Endothelial cell (in vitro differentiated cells): Measurements from ENCODE around the gene REXO4. TPM values are rescaled to one million over a fixed set of nuclear protein-coding genes. Genes with fewer than 3 reads are reported as not detected.

Source experiments
- DNase-seq: peaks from one replicate; pipeline ENCODE4 v3.0.0; 2021; ENCODE audit warnings: low spot score
- H3K27ac Mint-ChIP-seq: one replicate; pipeline ENCODE4 v1.8.0; 2021; ENCODE audit warnings: mixed read lengths, inconsistent platforms; ENCODE audit not compliant: unreplicated experiment
- H3K27me3 Mint-ChIP-seq: one replicate; pipeline ENCODE4 v1.8.0; 2021; ENCODE audit warnings: mild to moderate bottlenecking, moderate library complexity, mixed read lengths, inconsistent platforms; ENCODE audit not compliant: unreplicated experiment
- H3K36me3 Mint-ChIP-seq: one replicate; pipeline ENCODE4 v1.8.0; 2021; ENCODE audit warnings: mild to moderate bottlenecking, low read depth, mixed read lengths, inconsistent platforms; ENCODE audit not compliant: unreplicated experiment
- H3K4me1 Mint-ChIP-seq: one replicate; pipeline ENCODE4 v1.8.0; 2021; ENCODE audit warnings: mild to moderate bottlenecking, mixed read lengths, inconsistent platforms; ENCODE audit not compliant: unreplicated experiment
- H3K4me3 Mint-ChIP-seq: one replicate; pipeline ENCODE4 v1.8.0; 2021; ENCODE audit warnings: mild to moderate bottlenecking, mixed read lengths, inconsistent platforms; ENCODE audit not compliant: unreplicated experiment
- H3K9me3 Mint-ChIP-seq: one replicate; pipeline ENCODE4 v1.8.0; 2021; ENCODE audit warnings: mixed read lengths, inconsistent platforms; ENCODE audit not compliant: unreplicated experiment
- CTCF ChIP-seq: fragments of 200-600 bp; sonication (generic); IDR thresholded peaks from one replicate; pipeline ENCODE4 v1.5.0; 2021; ENCODE audit warnings: antibody characterized with exemption; ENCODE audit not compliant: unreplicated experiment
- total RNA-seq: library from RNA; stranded (reverse); fragmentation: NEBNext Ultra II Directional; extraction: Animal tissue kit (Norgen Biotek cat#: 25700); gene quantifications from one replicate; pipeline ENCODE4 v1.2.1, GENCODE V29; 2021; ENCODE audit not compliant: unreplicated experiment

Gene REXO4
- total RNA-seq, 1 donor from 2014 or later, result 30.9 TPM

GRCh38 chr9:133427658-133428348, 10.0 kb upstream of the REXO4 start:
- Mint-ChIP-seq H3K36me3 (peaks cover 3% of the 10 kb centered on the region), H3K9me3 (no peaks in the 10 kb centered on the region), H3K4me1 (peaks cover 2% of the 10 kb centered on the region), H3K27ac (no peak overlapping the region), H3K27me3 (peaks cover 4% of the 10 kb centered on the region), H3K4me3 (peak overlapping the region; percentile 80)
- no peak for DNase-seq
- TF ChIP-seq CTCF, result no peak

DNA sequence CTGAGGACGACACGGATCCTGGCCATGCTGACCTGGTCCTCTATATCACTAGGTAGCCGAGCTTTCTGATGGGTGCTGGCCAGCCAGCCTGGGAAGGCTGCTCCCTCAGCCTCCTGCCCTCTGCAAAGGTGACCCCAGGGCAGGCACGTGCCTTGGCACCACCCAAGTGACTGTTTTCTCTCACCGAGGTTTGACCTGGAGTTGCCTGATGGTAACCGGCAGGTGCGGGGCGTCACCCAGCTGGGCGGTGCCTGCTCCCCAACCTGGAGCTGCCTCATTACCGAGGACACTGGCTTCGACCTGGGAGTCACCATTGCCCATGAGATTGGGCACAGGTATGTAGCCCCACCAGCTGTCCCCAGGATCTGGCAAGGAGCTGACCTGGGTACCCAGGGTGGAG, 8.2 kb upstream of the REXO4 start:
- TF ChIP-seq CTCF, result no peak
- DNase-seq, result no peak
- peaks cover 5% of the 10 kb centered on the region for H3K27me3 Mint-ChIP-seq
- H3K4me1 Mint-ChIP-seq, result peaks cover 5% of the 10 kb centered on the region
- H3K4me3 Mint-ChIP-seq, result no peak overlapping the region
- no peak overlapping the region for H3K27ac Mint-ChIP-seq
- no peaks in the 10 kb centered on the region for H3K9me3 Mint-ChIP-seq
- H3K36me3 Mint-ChIP-seq, result no peaks in the 10 kb centered on the region

DNA sequence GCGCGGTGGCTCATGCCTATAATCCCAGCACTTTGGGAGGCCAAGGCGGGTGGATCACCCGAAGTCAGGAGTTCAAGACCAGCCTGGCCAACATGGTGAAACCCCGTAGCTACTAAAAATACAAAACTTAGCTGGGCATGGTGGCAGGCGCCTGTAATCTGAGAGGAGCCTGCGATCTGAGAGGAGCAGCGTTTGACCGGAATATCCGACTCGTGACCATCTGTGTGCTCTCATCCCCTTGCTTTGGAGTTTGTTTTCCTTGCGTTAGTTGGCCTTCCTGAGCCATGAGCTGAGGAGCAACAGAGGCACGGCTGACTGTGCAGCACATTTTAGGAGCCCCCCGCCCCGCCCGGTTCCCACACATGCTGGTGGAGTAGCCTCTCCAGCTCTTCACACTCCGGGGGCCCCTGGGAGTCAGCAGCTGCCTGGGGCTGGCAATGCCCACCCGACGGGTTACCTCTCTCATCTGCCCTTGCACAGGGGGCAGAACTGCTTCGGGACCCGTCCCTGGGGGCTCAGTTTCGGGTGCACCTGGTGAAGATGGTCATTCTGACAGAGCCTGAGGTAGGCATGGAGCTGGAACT, 7.3 kb upstream of the REXO4 start:
- TF ChIP-seq CTCF, result no peak
- no peak overlapping the region for H3K27ac Mint-ChIP-seq
- H3K27me3 Mint-ChIP-seq, result peaks cover 5% of the 10 kb centered on the region
- no peaks in the 10 kb centered on the region for H3K9me3 Mint-ChIP-seq
- H3K4me3 Mint-ChIP-seq, result no peak overlapping the region
- no peaks in the 10 kb centered on the region for H3K36me3 Mint-ChIP-seq
- H3K4me1 Mint-ChIP-seq, result peaks cover 9% of the 10 kb centered on the region
- DNase-seq, result no peak

DNA sequence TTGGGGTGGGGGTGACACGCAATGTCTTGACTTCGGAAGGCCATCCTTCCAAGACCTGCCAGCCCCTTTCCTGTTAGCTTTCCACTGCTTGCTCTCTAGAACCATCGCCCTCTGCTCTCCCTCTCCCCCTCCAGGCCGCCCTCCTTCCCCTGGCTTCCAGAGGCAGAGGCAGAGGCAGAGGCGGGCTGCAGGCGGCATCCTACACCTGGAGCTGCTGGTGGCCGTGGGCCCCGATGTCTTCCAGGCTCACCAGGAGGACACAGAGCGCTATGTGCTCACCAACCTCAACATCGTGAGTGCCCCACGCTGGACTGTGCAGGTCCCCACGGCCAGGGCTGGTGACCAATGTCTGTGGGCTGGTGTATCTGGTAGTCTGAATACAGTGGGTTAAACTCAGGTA, 6.4 kb upstream of the REXO4 start:
- peaks cover 5% of the 10 kb centered on the region for H3K27me3 Mint-ChIP-seq
- no peaks in the 10 kb centered on the region for H3K9me3 Mint-ChIP-seq
- H3K4me1 Mint-ChIP-seq, result peaks cover 9% of the 10 kb centered on the region
- no peak for DNase-seq
- H3K4me3 Mint-ChIP-seq, result no peak overlapping the region
- no peak overlapping the region for H3K27ac Mint-ChIP-seq
- no peak for TF ChIP-seq CTCF
- no peaks in the 10 kb centered on the region for H3K36me3 Mint-ChIP-seq

DNA sequence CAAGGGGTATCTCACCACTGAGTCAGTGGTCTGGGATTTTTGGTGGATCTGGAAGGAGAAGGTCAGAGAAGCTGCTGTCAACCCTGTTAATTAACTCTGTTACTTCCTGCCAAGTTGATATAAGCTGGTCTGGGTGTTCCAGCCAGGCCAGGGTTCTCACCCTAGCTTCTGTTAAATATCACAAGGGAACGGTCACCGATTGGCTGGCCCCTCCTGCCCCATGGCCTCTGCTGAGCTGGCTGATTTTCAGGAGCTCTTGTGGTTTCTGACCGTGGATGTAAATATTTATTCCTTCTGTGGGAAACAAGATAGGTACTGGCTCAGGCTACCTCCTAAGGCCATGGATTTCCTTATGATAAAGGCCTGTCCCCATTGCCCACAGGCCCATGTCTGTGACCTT, 5.4 kb upstream of the REXO4 start:
- Mint-ChIP-seq H3K4me3 (no peak overlapping the region), H3K27ac (no peak overlapping the region), H3K4me1 (peaks cover 12% of the 10 kb centered on the region), H3K27me3 (peaks cover 9% of the 10 kb centered on the region), H3K9me3 (no peaks in the 10 kb centered on the region), H3K36me3 (peaks cover 3% of the 10 kb centered on the region)
- TF ChIP-seq CTCF, result no peak
- no peak for DNase-seq
